LNCaP clone FGC (cell line): ENCODE data around the gene DNAJC11.
"Not testable (repeated sequence)": the region's sequence is repeated elsewhere in the genome, so short reads cannot be mapped to it uniquely, and the experiment has no call there.

Source experiments
- DNase-seq: peaks from one replicate; pipeline ENCODE4 v3.0.0-alpha.2; 2011; ENCODE audit warnings: low read depth
- H3K4me3 ChIP-seq: 2 replicates; pipeline ENCODE4 v1.5.1; 2011; ENCODE audit warnings: mild to moderate bottlenecking, low read depth, low read length, control low read depth
- CTCF ChIP-seq: IDR thresholded peaks from 2 replicates; pipeline ENCODE4 v1.5.1; 2012; ENCODE audit warnings: mild to moderate bottlenecking; ENCODE audit not compliant: control insufficient read depth, insufficient read depth; ENCODE audit errors: extremely low read depth

Gene DNAJC11, protein sequence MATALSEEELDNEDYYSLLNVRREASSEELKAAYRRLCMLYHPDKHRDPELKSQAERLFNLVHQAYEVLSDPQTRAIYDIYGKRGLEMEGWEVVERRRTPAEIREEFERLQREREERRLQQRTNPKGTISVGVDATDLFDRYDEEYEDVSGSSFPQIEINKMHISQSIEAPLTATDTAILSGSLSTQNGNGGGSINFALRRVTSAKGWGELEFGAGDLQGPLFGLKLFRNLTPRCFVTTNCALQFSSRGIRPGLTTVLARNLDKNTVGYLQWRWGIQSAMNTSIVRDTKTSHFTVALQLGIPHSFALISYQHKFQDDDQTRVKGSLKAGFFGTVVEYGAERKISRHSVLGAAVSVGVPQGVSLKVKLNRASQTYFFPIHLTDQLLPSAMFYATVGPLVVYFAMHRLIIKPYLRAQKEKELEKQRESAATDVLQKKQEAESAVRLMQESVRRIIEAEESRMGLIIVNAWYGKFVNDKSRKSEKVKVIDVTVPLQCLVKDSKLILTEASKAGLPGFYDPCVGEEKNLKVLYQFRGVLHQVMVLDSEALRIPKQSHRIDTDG

DNA sequence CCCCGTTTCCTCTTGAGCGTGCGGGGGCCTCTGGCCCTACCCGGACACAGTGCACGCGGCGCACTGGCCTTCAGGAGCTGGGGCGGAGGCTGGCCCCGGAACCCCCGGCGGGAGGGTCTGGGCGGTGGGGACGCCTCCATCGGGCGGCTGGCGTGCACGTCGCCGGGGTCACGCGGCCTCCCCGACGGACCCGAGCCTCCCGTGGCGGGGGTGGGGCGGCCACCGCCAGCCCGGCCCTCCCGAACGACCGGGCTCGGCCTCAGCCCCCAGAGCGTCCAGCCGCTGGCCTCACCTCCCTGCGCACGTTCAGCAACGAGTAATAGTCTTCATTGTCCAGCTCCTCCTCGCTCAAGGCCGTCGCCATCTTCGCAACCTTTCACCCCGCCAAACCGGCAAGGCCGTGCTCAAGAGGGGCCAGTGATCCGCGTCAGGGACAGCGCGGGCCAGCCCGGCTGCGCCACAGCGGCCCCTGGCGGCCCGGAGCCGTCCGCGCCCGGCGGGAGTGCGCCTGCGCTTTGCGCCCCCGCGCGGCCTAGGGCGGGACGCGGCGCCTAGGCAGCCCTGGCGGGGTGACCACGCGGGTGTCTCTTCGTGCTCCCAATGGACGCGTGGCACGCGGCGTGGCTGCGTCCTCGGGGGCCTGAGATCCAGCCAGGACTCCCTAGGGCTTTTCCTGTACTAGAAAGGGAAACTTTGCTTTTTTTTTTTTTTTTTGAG is at the start of gene DNAJC11:
TSS of gene DNAJC11 (minus strand) at position 380 of the 717 bp plus-strand sequence. CDS start at position 364, 16 bp downstream.
- TF ChIP-seq CTCF, result peak; percentile 100
- peak; percentile 64 for DNase-seq
- H3K4me3 ChIP-seq, result peak within 1 kb of the TSS; percentile 100

GRCh38 chr1:6750490-6750889 is 48.9 kb upstream of the DNAJC11 start:
- H3K4me3 ChIP-seq, result no peak overlapping the region
- TF ChIP-seq CTCF, result no peak
- no peak for DNase-seq

DNA sequence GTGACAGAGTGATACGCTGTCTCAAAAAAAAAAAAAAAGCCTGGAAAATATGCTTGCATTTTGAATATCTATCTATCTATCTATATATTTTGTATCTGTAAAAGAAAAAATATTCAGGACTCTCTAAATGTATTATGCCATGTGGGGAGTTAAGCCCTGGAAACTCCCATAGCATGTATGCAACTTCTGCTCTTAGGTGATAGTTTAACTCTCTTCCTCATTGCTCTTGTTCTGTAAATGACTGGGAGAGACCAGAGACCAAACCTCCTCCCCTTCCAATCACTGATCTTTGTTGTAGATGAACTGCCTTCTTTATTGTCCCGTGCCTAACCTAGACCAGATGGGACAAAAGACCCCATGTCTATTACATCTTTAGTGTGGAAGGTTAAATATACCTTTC is 46.1 kb upstream of the DNAJC11 start:
- DNase-seq, result no peak
- TF ChIP-seq CTCF, result no peak
- H3K4me3 ChIP-seq, result no peak overlapping the region

DNA sequence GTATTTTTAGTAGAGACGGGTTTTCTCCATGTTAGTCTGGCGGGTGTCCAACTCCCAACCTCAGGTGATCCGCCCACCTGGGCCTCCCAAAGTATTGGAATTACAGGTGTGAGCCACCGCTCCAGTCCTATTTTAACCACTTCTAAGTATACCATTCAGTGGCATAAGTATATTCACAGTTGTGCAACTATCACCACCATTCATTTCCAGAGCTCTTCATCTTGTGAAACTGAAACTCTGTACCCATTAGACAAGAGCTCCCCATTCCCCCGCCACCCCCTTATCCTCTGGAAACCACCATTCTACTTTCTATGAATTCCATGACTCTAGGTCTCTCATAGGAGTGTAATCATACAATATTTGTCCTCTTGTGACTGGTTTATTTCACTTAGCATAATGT is 43.5 kb upstream of the DNAJC11 start:
- no peak for DNase-seq
- no peak overlapping the region for H3K4me3 ChIP-seq
- no peak for TF ChIP-seq CTCF

DNA sequence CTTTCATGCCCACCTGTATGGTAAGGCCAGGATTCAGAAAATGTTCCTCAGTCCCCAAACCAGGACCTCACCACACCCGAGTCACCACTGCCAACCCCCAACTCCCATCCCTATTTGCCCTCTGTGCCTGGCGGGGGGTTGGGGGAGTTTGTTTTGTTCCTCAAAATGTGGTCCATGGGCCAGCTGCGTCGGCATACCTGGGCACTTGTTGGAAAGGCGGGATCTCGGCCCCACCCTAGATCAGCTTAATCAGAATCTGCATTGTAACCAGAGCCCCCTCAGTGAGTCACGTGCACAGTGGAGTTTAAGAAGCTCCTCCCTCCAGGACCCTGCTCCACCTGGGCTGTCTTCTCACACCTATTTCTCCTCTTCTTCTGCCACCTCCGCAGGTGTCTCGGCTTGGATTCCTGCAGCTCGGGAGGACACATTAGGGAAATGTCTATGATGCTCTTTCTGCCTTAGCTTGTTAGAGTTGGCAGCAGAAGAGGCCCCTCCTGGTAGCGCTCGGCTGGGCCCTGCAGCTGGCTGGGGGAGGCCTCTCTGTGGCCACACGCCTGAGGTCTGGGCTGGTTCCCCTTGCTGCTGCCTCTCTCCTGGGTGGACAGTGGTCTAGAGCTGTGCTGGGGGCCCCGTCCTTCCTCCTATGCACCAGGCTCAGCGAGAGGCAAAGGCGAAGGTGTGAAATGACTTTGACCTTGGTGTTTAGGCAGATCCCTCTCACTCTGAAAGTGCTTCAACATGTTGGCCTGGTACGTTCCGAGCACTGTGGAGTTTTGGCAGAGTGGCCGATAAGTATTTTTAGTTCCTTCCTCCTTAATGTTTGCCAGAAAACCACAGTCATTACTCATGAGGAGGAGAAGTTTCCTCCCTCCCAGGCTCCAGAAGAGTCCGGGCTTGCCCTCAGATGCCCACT is 41.8 kb upstream of the DNAJC11 start:
- DNase-seq, result no peak
- H3K4me3 ChIP-seq, result no peak overlapping the region
- no peak for TF ChIP-seq CTCF

DNA sequence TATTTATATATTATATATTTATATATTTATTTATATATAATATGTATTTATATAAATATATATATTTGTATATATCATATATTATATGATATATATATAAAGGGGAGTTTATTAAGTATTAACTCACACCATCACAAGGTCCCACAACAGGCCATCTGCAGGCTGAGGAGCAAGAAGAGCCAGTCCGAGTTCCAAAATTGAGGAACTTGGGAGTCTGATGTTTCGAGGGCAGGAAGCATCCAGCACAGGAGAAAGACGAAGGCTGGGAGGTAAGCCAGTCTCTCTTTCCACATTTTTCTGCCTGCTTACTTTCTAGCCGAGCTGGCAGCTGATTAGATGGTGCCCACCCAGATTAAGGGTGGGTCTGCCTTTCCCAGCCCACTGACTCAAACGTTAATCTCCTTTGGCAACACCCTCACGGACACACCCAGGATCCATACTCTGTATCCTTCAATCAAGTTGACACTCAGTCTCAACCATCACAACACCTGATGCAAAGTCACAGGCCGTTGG is 41.1 kb upstream of the DNAJC11 start:
- DNase-seq, H3K4me3 ChIP-seq: not testable (repeated sequence)
